Activated T-cell treated with anti-CD3 and anti-CD28 coated beads, Interleukin-2, amount 50 U/mL, for 4 hours (primary cell): Measurements from ENCODE around the gene ACTR5. TPM values are rescaled to one million over a fixed set of nuclear protein-coding genes. Genes with fewer than 3 reads are reported as not detected.

Experiments
- ATAC-seq, 2 donors: fragments of 200-7000 bp; cut with Tn5 transposase; one replicate each; pipeline ENCODE4 v1.10.0; 2021
- DNase-seq: peaks from one replicate; pipeline ENCODE4 v3.0.0-alpha.2; 2020
- H3K27me3 Mint-ChIP-seq: one replicate; pipeline ENCODE4 v1.8.0; 2021; ENCODE audit warnings: low read depth, mixed read lengths
- H3K36me3 Mint-ChIP-seq: one replicate; pipeline ENCODE4 v1.8.0; 2022; ENCODE audit warnings: mixed read lengths; ENCODE audit not compliant: insufficient read depth
- H3K4me1 Mint-ChIP-seq: one replicate; pipeline ENCODE4 v1.8.0; 2021; ENCODE audit warnings: low read depth, mixed read lengths
- H3K4me3 Mint-ChIP-seq: one replicate; pipeline ENCODE4 v1.8.0; 2021; ENCODE audit warnings: mild to moderate bottlenecking, moderate library complexity, mixed read lengths
- H3K9me3 Mint-ChIP-seq: one replicate; pipeline ENCODE4 v1.8.0; 2021; ENCODE audit warnings: mixed read lengths
- total RNA-seq, 3 donors: library from RNA; stranded (reverse); gene quantifications; one replicate each; pipeline ENCODE4 v1.2.1, GENCODE V29; 2021

Gene ACTR5
- total RNA-seq, 3 donors from 2014 or later: 20.1 to 23.0 (median 21.1) TPM

- ATAC-seq: no peak
- H3K4me3 Mint-ChIP-seq: no peak overlapping the region
- peaks cover 82% of the 10 kb centered on the region for H3K27me3 Mint-ChIP-seq
- DNase-seq: no peak
- no peaks in the 10 kb centered on the region for H3K36me3 Mint-ChIP-seq
- no peaks in the 10 kb centered on the region for H3K9me3 Mint-ChIP-seq
- no peaks in the 10 kb centered on the region for H3K4me1 Mint-ChIP-seq
Measured at GRCh38 chr20:38737887-38738286, 10.4 kb upstream of the ACTR5 start.

- no peaks in the 10 kb centered on the region for H3K9me3 Mint-ChIP-seq
- H3K36me3 Mint-ChIP-seq: peaks cover 4% of the 10 kb centered on the region
- no peak overlapping the region for H3K4me3 Mint-ChIP-seq
- DNase-seq: no peak
- peaks cover 24% of the 10 kb centered on the region for H3K4me1 Mint-ChIP-seq
- H3K27me3 Mint-ChIP-seq: peaks cover 26% of the 10 kb centered on the region
- no peak for ATAC-seq
Measured at GRCh38 chr20:38745757-38746156, 2.5 kb upstream of the ACTR5 start.

GRCh38 chr20:38747495-38748096 lies 664 bp upstream of the ACTR5 start:
- Mint-ChIP-seq H3K4me3 (peak overlapping the region; percentile 93), H3K4me1 (peaks cover 26% of the 10 kb centered on the region), H3K27me3 (peaks cover 8% of the 10 kb centered on the region), H3K36me3 (peaks cover 9% of the 10 kb centered on the region), H3K9me3 (no peaks in the 10 kb centered on the region)
- DNase-seq (no peak), ATAC-seq (no peak)

GRCh38 chr20:38748861-38749149 lies 545 bp downstream of the ACTR5 start:
- DNase-seq: peak; percentile 58

GRCh38 chr20:38751360-38751976 lies 3.2 kb downstream of the ACTR5 start:
- Mint-ChIP-seq H3K4me1 (peaks cover 26% of the 10 kb centered on the region), H3K36me3 (peaks cover 31% of the 10 kb centered on the region), H3K27me3 (no peaks in the 10 kb centered on the region), H3K9me3 (no peaks in the 10 kb centered on the region), H3K4me3 (no peak overlapping the region)
- DNase-seq: no peak
- no peak for ATAC-seq

More at GRCh38 chr20:38748861-38749149, 545 bp downstream of the ACTR5 start:
- peak; percentile 60 to 65 for ATAC-seq
- Mint-ChIP-seq H3K36me3 (peaks cover 14% of the 10 kb centered on the region), H3K4me3 (peak overlapping the region; percentile 84), H3K4me1 (peaks cover 26% of the 10 kb centered on the region), H3K9me3 (no peaks in the 10 kb centered on the region), H3K27me3 (peaks cover under 1% of the 10 kb centered on the region)

GRCh38 chr20:38752029-38752428 lies 3.8 kb downstream of the ACTR5 start:
- Mint-ChIP-seq H3K27me3 (no peaks in the 10 kb centered on the region), H3K36me3 (peaks cover 32% of the 10 kb centered on the region), H3K4me3 (no peak overlapping the region), H3K4me1 (peaks cover 26% of the 10 kb centered on the region), H3K9me3 (no peaks in the 10 kb centered on the region)
- DNase-seq: no peak
- ATAC-seq: no peak

- H3K27me3 Mint-ChIP-seq: no peaks in the 10 kb centered on the region
- no peak for DNase-seq
- no peak overlapping the region for H3K4me3 Mint-ChIP-seq
- ATAC-seq: no peak
- H3K4me1 Mint-ChIP-seq: peaks cover 7% of the 10 kb centered on the region
- no peaks in the 10 kb centered on the region for H3K9me3 Mint-ChIP-seq
- H3K36me3 Mint-ChIP-seq: peaks cover 46% of the 10 kb centered on the region
Measured at GRCh38 chr20:38754924-38755323, 6.7 kb downstream of the ACTR5 start.

GRCh38 chr20:38755324-38755910 lies 7.2 kb downstream of the ACTR5 start:
- Mint-ChIP-seq H3K27me3 (no peaks in the 10 kb centered on the region), H3K9me3 (no peaks in the 10 kb centered on the region), H3K36me3 (peaks cover 48% of the 10 kb centered on the region), H3K4me1 (peaks cover 3% of the 10 kb centered on the region), H3K4me3 (no peak overlapping the region)
- DNase-seq (no peak), ATAC-seq (no peak)

GRCh38 chr20:38757145-38757775 lies 9.0 kb downstream of the ACTR5 start:
- DNase-seq (no peak), ATAC-seq (no peak)
- Mint-ChIP-seq H3K27me3 (no peaks in the 10 kb centered on the region), H3K4me3 (no peak overlapping the region), H3K4me1 (no peaks in the 10 kb centered on the region), H3K36me3 (peaks cover 62% of the 10 kb centered on the region), H3K9me3 (no peaks in the 10 kb centered on the region)

GRCh38 chr20:38759106-38759505 lies 10.8 kb downstream of the ACTR5 start:
- DNase-seq: no peak
- no peak overlapping the region for H3K4me3 Mint-ChIP-seq
- H3K4me1 Mint-ChIP-seq: peaks cover 13% of the 10 kb centered on the region
- H3K27me3 Mint-ChIP-seq: no peaks in the 10 kb centered on the region
- H3K36me3 Mint-ChIP-seq: peaks cover 68% of the 10 kb centered on the region
- no peaks in the 10 kb centered on the region for H3K9me3 Mint-ChIP-seq
- ATAC-seq: no peak

- Mint-ChIP-seq H3K36me3 (peaks cover 67% of the 10 kb centered on the region), H3K9me3 (no peaks in the 10 kb centered on the region), H3K27me3 (no peaks in the 10 kb centered on the region), H3K4me3 (no peak overlapping the region), H3K4me1 (peaks cover 25% of the 10 kb centered on the region)
- ATAC-seq (no peak), DNase-seq (no peak)
Measured at GRCh38 chr20:38760978-38761377, 12.7 kb downstream of the ACTR5 start.

GRCh38 chr20:38762174-38762573 lies 13.9 kb downstream of the ACTR5 start:
- no peak for ATAC-seq

GRCh38 chr20:38763616-38764015 lies 15.4 kb downstream of the ACTR5 start:
- no peak overlapping the region for H3K4me3 Mint-ChIP-seq
- no peaks in the 10 kb centered on the region for H3K9me3 Mint-ChIP-seq
- ATAC-seq: no peak
- no peak for DNase-seq
- no peaks in the 10 kb centered on the region for H3K27me3 Mint-ChIP-seq
- peaks cover 69% of the 10 kb centered on the region for H3K36me3 Mint-ChIP-seq
- H3K4me1 Mint-ChIP-seq: peaks cover 25% of the 10 kb centered on the region

More at GRCh38 chr20:38762174-38762573, 13.9 kb downstream of the ACTR5 start:
- peaks cover 68% of the 10 kb centered on the region for H3K36me3 Mint-ChIP-seq
- no peaks in the 10 kb centered on the region for H3K27me3 Mint-ChIP-seq
- peaks cover 25% of the 10 kb centered on the region for H3K4me1 Mint-ChIP-seq
- no peak for DNase-seq
- H3K9me3 Mint-ChIP-seq: no peaks in the 10 kb centered on the region
- H3K4me3 Mint-ChIP-seq: no peak overlapping the region

GRCh38 chr20:38764567-38765318 lies 16.5 kb downstream of the ACTR5 start:
- Mint-ChIP-seq H3K4me3 (no peak overlapping the region), H3K27me3 (no peaks in the 10 kb centered on the region), H3K36me3 (peaks cover 69% of the 10 kb centered on the region), H3K4me1 (peaks cover 25% of the 10 kb centered on the region), H3K9me3 (no peaks in the 10 kb centered on the region)
- peak; percentile 100 for ATAC-seq
- DNase-seq: peak; percentile 34
